Spleen (tissue), 13 donors: Measurements from ENCODE around the gene VSIG8. TPM values are rescaled to one million over a fixed set of nuclear protein-coding genes. Genes with fewer than 3 reads are reported as not detected.

Source experiments
- DNase-seq: peaks from one replicate; pipeline ENCODE4 v3.0.0-alpha.2; 2020
- H3K27ac ChIP-seq, 8 donors: fragments of 200-600 bp; sonication (generic) in 7 of 8; 1 replicate in 4 of 8; 2 replicates in 4 of 8; pipeline versions ENCODE4 v1.5.0 to v1.8.0; 2016 to 2021; ENCODE audit warnings: inconsistent platforms in 4 of 8, mild to moderate bottlenecking in 4 of 8, moderate library complexity in 1 of 8
- H3K27me3 ChIP-seq, 7 donors: fragments of 200-600 bp; sonication (generic) in 6 of 7; replicated peaks in 1 of 7; 1 replicate in 4 of 7; 2 replicates in 3 of 7; pipeline versions ENCODE4 v1.5.0 to v1.8.0; 2016 to 2021; ENCODE audit warnings: inconsistent platforms in 3 of 7, mild to moderate bottlenecking in 1 of 7
- H3K36me3 ChIP-seq, 6 donors: fragments of 200-600 bp; sonication (generic) in 5 of 6; 1 replicate in 4 of 6; 2 replicates in 2 of 6; pipeline versions ENCODE4 v1.5.0 to v1.8.0; 2016 to 2021; ENCODE audit warnings: inconsistent platforms in 2 of 6
- H3K4me1 ChIP-seq, 6 donors: fragments of 200-600 bp; sonication (generic) in 5 of 6; 1 replicate in 3 of 6; 2 replicates in 3 of 6; pipeline versions ENCODE4 v1.5.0 to v1.8.0; 2016 to 2021; ENCODE audit warnings: inconsistent platforms in 3 of 6
- H3K4me3 ChIP-seq, 8 donors: fragments of 200-600 bp; sonication (generic) in 7 of 8; 1 replicate in 4 of 8; 2 replicates in 4 of 8; pipeline versions ENCODE4 v1.5.0 to v1.8.0; 2016 to 2021; ENCODE audit warnings: inconsistent platforms in 4 of 8, mild to moderate bottlenecking in 4 of 8, moderate library complexity in 2 of 8
- H3K9me3 ChIP-seq, 8 donors: fragments of 200-600 bp; sonication (generic) in 7 of 8; 1 replicate in 4 of 8; 2 replicates in 4 of 8; pipeline versions ENCODE4 v1.5.0 to v1.8.0; 2016 to 2021; ENCODE audit warnings: inconsistent platforms in 4 of 8
- POLR2A ChIP-seq, 3 donors: fragments of 450-650 bp; IDR thresholded peaks; one replicate each; pipeline ENCODE4 v1.5.1; 2017; ENCODE audit warnings: antibody characterized with exemption in 3 of 3, mild to moderate bottlenecking in 1 of 3
- POLR2AphosphoS5 ChIP-seq, 3 donors: sonication (generic); formaldehyde crosslinking; IDR thresholded peaks; one replicate each; pipeline ENCODE4 v1.5.1; 2017; ENCODE audit warnings: antibody characterized with exemption in 3 of 3
- WGBS, 5 donors: extraction: QIAGEN DNeasy Blood & Tissue Kit in 3 of 5; methylation state at CpG; one replicate each; pipeline versions ENCODE4 v1.1.5 to v1.1.7; 2013 to 2018; 5-methylcytosine and 5-hydroxymethylcytosine counted together
- intact Hi-C: fragments of 100-400 bp; cut with DNase I; formaldehyde crosslinking; loops from one replicate; pipeline ENCODE4 v1.15.0; 2023; ENCODE audit warnings: low total_unique reads
- long read RNA-seq, 2 donors: transcript quantifications; one replicate each; lab custom pipeline, GENCODE V29; 2026
- polyA plus RNA-seq, 3 donors: library from polyadenylated mRNA; stranded (reverse); fragments of 200-250 nt; gene quantifications; one replicate each; pipeline ENCODE4 v1.2.1, GENCODE V29; 2013
- total RNA-seq, 7 donors: library from RNA; depleted of rRNA in 3 of 7; stranded (reverse); fragments of >200 nt in 3 of 7; fragmentation: NEBNext Ultra II Directional in 4 of 7; extraction: Animal tissue kit (Norgen Biotek cat#: 25700) in 4 of 7; gene quantifications; one replicate each; pipeline versions ENCODE4 v1.1.0 to v1.2.1, GENCODE V29; 2016 to 2021
- TF ChIP-seq, protein P1 (sequence below), 11 experiments: fragments of 200-600 bp in 7 of 11; fragments of 450-650 bp in 4 of 11; sonication (generic) in 4 of 11; IDR thresholded peaks in 8 of 11; conservative IDR thresholded peaks in 3 of 11; 1 replicate in 7 of 11; 2 replicates in 4 of 11; pipeline versions ENCODE4 v1.4.0 to v1.8.0; 2016 to 2021; ENCODE audit warnings: antibody characterized with exemption in 11 of 11, inconsistent platforms in 4 of 11, mild to moderate bottlenecking in 1 of 11
- donor health status: healthy with polysubstance abuse.
- donor health status: DM: no; HTN: no; CAD: no; lungs with moderate emphysema.
- donor health status: DM: no; HTN: no; CAD: no.
- donor health status: Bipolar disorder and iron deficiency.
- donor health status: healthy.
- donor health status: DM: no; HTN: no; CAD: no.
- donor health status: DM: yes; HTN: yes; CAD: no.

Gene VSIG8, protein sequence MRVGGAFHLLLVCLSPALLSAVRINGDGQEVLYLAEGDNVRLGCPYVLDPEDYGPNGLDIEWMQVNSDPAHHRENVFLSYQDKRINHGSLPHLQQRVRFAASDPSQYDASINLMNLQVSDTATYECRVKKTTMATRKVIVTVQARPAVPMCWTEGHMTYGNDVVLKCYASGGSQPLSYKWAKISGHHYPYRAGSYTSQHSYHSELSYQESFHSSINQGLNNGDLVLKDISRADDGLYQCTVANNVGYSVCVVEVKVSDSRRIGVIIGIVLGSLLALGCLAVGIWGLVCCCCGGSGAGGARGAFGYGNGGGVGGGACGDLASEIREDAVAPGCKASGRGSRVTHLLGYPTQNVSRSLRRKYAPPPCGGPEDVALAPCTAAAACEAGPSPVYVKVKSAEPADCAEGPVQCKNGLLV
- under 1 TPM in 1 of 7 donors, not detected in 6; 0.33 TPM for total RNA-seq
- under 1 TPM; 0.03 to 0.43 (median 0.13) TPM for polyA plus RNA-seq
- long read RNA-seq, donor 1, result 0 reads
- long read RNA-seq, donor 2, result 0 reads

DNA sequence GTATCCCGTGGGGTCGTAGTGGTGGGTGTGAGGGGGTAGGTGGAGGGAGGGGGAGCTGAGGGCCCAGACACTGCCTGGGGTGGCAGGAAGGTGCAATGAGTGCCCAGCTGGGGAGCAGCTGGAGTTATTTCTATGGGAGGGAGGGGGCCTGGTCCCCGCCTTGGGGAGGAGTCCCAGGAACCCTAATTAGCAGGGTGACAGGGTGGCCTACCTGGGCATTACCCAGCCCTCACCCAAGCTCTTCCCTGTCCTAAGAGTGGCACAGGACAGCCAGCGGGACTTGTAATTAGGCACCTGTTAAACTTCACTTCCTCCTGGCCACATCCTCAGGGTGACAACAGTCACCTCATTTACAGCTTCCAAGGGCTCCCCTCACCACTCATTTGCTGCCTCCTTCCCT, at the start of gene VSIG8:
Gene VSIG8 (minus strand): TSS at position 101 of the 400 bp plus-strand sequence. CDS start 136 bp downstream, outside the sequence.
- 68 to 91% (median 85%) methylated on average over 4 of the region's 4 CpGs for WGBS, 5 donors
- H3K4me1 ChIP-seq, result peaks cover 0 to 5% (median 1%) of the 10 kb centered on the region in 6 donors
- no peak within 1 kb of the TSS for H3K4me3 ChIP-seq
- intact Hi-C loops, result no loop called here
- peaks cover 0 to 9% (median 0%) of the 10 kb centered on the region in 7 donors for H3K27me3 ChIP-seq
- no peaks in the 10 kb centered on the region for H3K9me3 ChIP-seq
- no peak within 1 kb of the TSS for H3K27ac ChIP-seq
- peaks cover 0 to 4% (median 0%) of the 10 kb centered on the region in 6 donors for H3K36me3 ChIP-seq
- TF ChIP-seq, protein P1, sequence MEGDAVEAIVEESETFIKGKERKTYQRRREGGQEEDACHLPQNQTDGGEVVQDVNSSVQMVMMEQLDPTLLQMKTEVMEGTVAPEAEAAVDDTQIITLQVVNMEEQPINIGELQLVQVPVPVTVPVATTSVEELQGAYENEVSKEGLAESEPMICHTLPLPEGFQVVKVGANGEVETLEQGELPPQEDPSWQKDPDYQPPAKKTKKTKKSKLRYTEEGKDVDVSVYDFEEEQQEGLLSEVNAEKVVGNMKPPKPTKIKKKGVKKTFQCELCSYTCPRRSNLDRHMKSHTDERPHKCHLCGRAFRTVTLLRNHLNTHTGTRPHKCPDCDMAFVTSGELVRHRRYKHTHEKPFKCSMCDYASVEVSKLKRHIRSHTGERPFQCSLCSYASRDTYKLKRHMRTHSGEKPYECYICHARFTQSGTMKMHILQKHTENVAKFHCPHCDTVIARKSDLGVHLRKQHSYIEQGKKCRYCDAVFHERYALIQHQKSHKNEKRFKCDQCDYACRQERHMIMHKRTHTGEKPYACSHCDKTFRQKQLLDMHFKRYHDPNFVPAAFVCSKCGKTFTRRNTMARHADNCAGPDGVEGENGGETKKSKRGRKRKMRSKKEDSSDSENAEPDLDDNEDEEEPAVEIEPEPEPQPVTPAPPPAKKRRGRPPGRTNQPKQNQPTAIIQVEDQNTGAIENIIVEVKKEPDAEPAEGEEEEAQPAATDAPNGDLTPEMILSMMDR (IDR thresholded peaks at IDR 0.05 in 8 of 11, conservative IDR thresholded peaks at IDR 0.05 in 3 of 11), result no peak
- TF ChIP-seq POLR2A (IDR thresholded peaks at IDR 0.05), result no peak
- no peak for TF ChIP-seq POLR2AphosphoS5 (IDR thresholded peaks at IDR 0.05)
- DNase-seq, result no peak

DNA sequence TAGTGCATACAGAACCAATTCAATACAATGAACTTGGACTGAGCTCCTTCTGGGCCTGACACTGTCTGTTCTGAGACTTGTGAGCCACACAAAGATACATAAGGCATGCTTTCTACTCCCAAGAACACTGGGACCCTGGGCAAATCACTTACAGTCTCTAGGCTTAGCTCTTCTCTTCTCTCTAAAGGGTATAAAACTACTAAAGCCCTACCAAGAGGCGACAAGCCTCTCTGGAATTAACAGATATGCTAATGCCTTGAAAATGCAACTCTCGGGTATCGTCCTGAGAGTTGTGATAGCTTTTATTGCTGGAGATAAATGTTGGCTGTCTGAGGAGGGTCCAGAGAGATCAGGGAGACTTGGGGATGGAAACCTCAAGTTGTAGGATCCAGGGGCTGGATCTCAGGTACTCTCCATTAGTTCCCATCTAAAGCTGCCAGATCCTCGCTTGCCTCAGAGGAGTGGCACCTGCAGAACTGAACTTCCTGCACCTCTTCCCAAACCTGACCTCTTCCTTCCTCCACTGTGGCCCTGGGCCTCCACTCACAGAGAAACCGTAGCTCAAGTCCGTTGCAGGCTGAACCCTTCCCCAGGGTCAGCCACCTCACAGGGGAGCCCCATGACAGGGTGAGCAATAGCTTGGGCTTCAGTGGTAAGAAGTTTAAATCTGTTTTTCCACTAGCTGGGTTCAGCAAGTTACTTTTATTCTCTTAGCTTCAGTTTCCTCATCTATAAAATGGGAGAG, 49.0 kb upstream of the VSIG8 start:
- DNase-seq, result peak; percentile 71
- TF ChIP-seq POLR2A (IDR thresholded peaks at IDR 0.05) (no peak), POLR2AphosphoS5 (IDR thresholded peaks at IDR 0.05) (peak in 1 of 3 donors; percentile 35)
- TF ChIP-seq, protein P1 (IDR thresholded peaks at IDR 0.05 in 8 of 11, conservative IDR thresholded peaks at IDR 0.05 in 3 of 11), result no peak
- peak overlapping the region in 1 of 8 donors; percentile 48 for H3K4me3 ChIP-seq
- no peaks in the 10 kb centered on the region for H3K9me3 ChIP-seq
- H3K27me3 ChIP-seq, result no peaks in the 10 kb centered on the region
- WGBS, 5 donors, result 34 to 44% (median 36%) methylated on average over 6 of the region's 6 CpGs
- intact Hi-C loops, result no loop called here
- peaks cover 23 to 69% (median 44%) of the 10 kb centered on the region in 6 donors for H3K4me1 ChIP-seq
- peak overlapping the region; percentile 68 to 90 (median 82) for H3K27ac ChIP-seq
- H3K36me3 ChIP-seq, result peaks cover 0 to 20% (median 2%) of the 10 kb centered on the region in 6 donors

DNA sequence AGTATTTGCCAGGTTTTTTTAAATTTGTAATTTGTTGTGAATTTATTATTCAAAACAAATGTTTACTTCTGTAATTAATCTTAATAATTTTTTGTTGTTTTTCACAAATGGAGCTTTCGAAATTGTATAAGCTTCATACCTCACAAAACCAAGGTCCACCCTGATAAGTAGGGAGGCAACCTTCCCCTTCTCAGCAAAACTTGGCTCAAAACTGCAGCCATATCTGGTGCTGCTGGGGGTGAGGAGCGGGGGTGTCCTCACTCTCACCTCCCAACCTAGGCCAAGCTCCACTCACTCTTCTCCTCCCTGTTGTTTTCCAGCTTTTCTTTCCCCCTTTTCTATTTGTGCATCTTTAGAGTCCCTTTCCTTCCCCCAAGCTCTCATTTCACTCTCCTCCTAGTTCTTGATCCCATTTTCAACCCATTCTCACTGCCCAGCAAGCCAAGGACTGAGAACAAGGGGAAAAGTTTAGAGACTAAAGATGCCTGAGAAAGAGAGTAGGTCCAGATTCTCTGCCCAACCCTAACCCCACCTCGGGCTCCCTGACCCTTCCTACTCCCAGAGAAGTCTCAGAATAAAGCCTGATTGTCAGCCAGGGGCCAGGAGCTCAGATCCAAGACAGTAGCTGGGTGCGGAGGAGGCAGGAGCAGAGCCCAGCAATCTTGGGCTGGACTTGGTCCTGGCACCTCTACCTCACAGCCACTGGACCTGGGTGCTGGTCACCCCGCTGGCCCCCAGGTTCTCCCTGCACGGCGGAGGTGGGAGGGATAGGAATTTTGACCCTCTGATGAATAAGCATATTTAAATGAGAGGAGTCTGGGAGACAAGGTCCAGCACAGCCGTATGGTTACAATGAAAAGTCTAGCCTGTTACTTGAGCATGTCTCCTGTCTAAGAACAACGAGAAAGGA, 45.8 kb upstream of the VSIG8 start:
- 86 to 93% (median 91%) methylated on average over 9 of the region's 9 CpGs for WGBS, 5 donors
- peaks cover 23 to 42% (median 36%) of the 10 kb centered on the region in 6 donors for H3K4me1 ChIP-seq
- H3K36me3 ChIP-seq, result no peaks in the 10 kb centered on the region
- DNase-seq, result no peak
- TF ChIP-seq POLR2A (IDR thresholded peaks at IDR 0.05) (no peak), POLR2AphosphoS5 (IDR thresholded peaks at IDR 0.05) (no peak)
- TF ChIP-seq, protein P1 (IDR thresholded peaks at IDR 0.05 in 8 of 11, conservative IDR thresholded peaks at IDR 0.05 in 3 of 11), result no peak
- intact Hi-C loops, result no loop called here
- peak overlapping the region in 1 of 8 donors; percentile 88 for H3K27ac ChIP-seq
- no peaks in the 10 kb centered on the region for H3K27me3 ChIP-seq
- no peak overlapping the region for H3K4me3 ChIP-seq
- H3K9me3 ChIP-seq, result peaks cover 0 to 7% (median 0%) of the 10 kb centered on the region in 8 donors
